Naive thymus-derived CD8-positive, alpha-beta T cell (primary cell): ENCODE measurements around the gene DBI. TPM values are rescaled to one million over a fixed set of nuclear protein-coding genes. Genes with fewer than 3 reads are reported as not detected.

Source experiments
- polyA plus RNA-seq, 3 donors: library from polyadenylated mRNA; unstranded; fragments of 300-500 nt; fragmentation: Illumina TruSeq; gene quantifications; one replicate each; pipeline ENCODE4 v1.2.3, GENCODE V29; 2021
- total RNA-seq, 8 experiments: library from RNA in 2 of 8; stranded (reverse) in 2 of 8; gene quantifications; one replicate each; pipeline ENCODE4 v1.2.3 and lab custom pipeline; 2021 to 2026

DBI gene
- total and polyA plus RNA-seq, 5 experiments from 2014 or later: 41.5 to 374 (median 249) TPM

Other genes with a start within 250 kb of the DBI start
- gene C1QL2, start 208.2 kb upstream of the DBI start, total RNA-seq: not detected
- not detected for gene C1QL2, start 208.2 kb upstream of the DBI start, polyA plus RNA-seq
- gene STEAP3, start 143.1 kb upstream of the DBI start, total RNA-seq: not detected
- gene STEAP3, start 143.1 kb upstream of the DBI start, polyA plus RNA-seq: under 1 TPM in 1 of 3 donors, not detected in 2; 0.24 TPM
- 10 to 100 TPM; 10.7 to 11.9 TPM for gene C2orf76, start 143 bp upstream of the DBI start, total RNA-seq
- 10 to 100 TPM; 16.3 to 37.5 (median 23.6) TPM for gene C2orf76, start 143 bp upstream of the DBI start, polyA plus RNA-seq
- under 1 TPM in 1 of 2 experiments, not detected in 1; 0.36 TPM for gene TMEM37, start 64.9 kb downstream of the DBI start, total RNA-seq
- gene TMEM37, start 64.9 kb downstream of the DBI start, polyA plus RNA-seq: not detected
- gene SCTR, start 157.5 kb downstream of the DBI start, total RNA-seq: not detected
- not detected for gene SCTR, start 157.5 kb downstream of the DBI start, polyA plus RNA-seq
- not detected for gene CFAP221, start 177.5 kb downstream of the DBI start, total RNA-seq
- gene CFAP221, start 177.5 kb downstream of the DBI start, polyA plus RNA-seq: not detected